ENCODE data around the gene PLEKHA1.

- TF ChIP-seq GATA2 (CRISPR knock-in tag; IDR thresholded peaks at IDR 0.05) (no peak), EZH2phosphoT487 (IDR thresholded peaks at IDR 0.05; ENCODE audit: borderline replicate concordance, low read depth) (no peak), RCOR1 (IDR thresholded peaks at IDR 0.05; ENCODE audit: low read length) (no peak), CTCF (IDR thresholded peaks at IDR 0.05) (no peak), EP300 (IDR thresholded peaks at IDR 0.05; ENCODE audit: borderline replicate concordance in 1 of 2, low read depth in 1 of 2, low read length in 1 of 2) (no peak), USF2 (IDR thresholded peaks at IDR 0.05; ENCODE audit: borderline replicate concordance, low read depth, low read length) (no peak), JUND (IDR thresholded peaks at IDR 0.05) (no peak), RAD21 (IDR thresholded peaks at IDR 0.05; ENCODE audit: low read length) (no peak), SIN3A (IDR thresholded peaks at IDR 0.05; ENCODE audit: borderline replicate concordance, low read depth, low read length) (no peak), RFX5 (IDR thresholded peaks at IDR 0.05; ENCODE audit: low read length) (no peak)
Measured at GRCh38 chr10:122474131-122474818, 99.8 kb downstream of the PLEKHA1 start.
